ENCODE measurements around the gene UNC5B.

GRCh38 chr10:71221586-71222202 lies 9.3 kb downstream of the UNC5B start:
- TF ChIP-seq CTCF (IDR thresholded peaks at IDR 0.05; ENCODE audit: insufficient read depth, low read length) (no peak), GABPA (IDR thresholded peaks at IDR 0.05; ENCODE audit: low read depth) (no peak), POLR2AphosphoS5 (IDR thresholded peaks at IDR 0.05; ENCODE audit: low read depth) (no peak)
